Astrocyte of the cerebellum (primary cell): ENCODE results near the gene LPCAT3.

Experiments used
- DNase-seq: peaks from one replicate; pipeline ENCODE4 v3.0.0-alpha.2; 2011; ENCODE audit warnings: low read depth
- H3K4me3 ChIP-seq: 2 replicates; pipeline ENCODE4 v1.5.1; 2011; ENCODE audit warnings: mild to moderate bottlenecking, low read depth, low read length, moderate library complexity
- in situ Hi-C: cut with HindIII; loops from 2 replicates; pipeline ENCODE4 v1.10.0; 2017; ENCODE audit warnings: low sequenced_read_pairs
- TF ChIP-seq, protein P1 (sequence below): IDR thresholded peaks from 2 replicates; pipeline ENCODE4 v1.5.1; 2012; ENCODE audit warnings: low read length, low read depth, moderate library complexity, mild to moderate bottlenecking; ENCODE audit errors: missing control alignments

The LPCAT3 gene

DNA sequence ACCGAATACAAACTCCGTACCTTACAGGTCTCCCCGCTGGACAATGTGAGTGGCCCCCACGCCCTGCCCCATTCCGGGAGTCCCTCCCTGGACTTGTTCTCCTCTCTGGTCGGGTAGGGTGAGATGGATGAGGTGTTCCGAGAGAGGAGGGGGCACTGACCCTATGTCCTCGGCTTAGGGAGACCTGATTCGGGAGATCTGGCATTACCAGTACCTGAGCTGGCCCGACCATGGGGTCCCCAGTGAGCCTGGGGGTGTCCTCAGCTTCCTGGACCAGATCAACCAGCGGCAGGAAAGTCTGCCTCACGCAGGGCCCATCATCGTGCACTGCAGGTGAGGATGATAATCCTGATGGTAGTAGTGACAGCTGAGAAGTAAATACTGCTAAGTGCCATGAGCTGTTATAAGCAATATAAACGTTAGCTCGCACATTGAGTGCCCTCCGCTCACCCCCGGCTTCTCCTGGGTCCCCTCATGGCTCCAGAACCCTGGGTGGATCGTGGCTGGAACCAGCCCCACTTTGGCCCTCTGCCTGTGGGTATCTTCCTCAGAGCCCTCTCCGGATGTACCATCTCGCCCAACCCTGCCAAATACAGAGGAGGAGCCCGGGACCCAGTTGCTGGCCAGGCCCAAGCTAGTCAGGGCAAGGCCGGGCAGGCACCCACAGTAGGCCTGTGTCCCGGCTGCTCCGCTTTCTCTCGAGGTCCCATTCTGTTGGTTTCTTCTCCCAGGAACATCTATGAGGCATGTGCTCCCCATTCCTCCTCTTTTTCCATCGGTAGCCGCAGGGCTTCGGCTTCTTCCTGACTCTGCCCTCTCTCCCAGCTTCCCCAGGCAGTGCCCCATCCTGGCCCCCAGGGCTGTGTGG is 60.3 kb downstream of the LPCAT3 start:
- in situ Hi-C loops, result no loop called here
- TF ChIP-seq, protein P1, sequence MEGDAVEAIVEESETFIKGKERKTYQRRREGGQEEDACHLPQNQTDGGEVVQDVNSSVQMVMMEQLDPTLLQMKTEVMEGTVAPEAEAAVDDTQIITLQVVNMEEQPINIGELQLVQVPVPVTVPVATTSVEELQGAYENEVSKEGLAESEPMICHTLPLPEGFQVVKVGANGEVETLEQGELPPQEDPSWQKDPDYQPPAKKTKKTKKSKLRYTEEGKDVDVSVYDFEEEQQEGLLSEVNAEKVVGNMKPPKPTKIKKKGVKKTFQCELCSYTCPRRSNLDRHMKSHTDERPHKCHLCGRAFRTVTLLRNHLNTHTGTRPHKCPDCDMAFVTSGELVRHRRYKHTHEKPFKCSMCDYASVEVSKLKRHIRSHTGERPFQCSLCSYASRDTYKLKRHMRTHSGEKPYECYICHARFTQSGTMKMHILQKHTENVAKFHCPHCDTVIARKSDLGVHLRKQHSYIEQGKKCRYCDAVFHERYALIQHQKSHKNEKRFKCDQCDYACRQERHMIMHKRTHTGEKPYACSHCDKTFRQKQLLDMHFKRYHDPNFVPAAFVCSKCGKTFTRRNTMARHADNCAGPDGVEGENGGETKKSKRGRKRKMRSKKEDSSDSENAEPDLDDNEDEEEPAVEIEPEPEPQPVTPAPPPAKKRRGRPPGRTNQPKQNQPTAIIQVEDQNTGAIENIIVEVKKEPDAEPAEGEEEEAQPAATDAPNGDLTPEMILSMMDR, result no peak
- no peak for DNase-seq
- H3K4me3 ChIP-seq, result no peak overlapping the region

DNA sequence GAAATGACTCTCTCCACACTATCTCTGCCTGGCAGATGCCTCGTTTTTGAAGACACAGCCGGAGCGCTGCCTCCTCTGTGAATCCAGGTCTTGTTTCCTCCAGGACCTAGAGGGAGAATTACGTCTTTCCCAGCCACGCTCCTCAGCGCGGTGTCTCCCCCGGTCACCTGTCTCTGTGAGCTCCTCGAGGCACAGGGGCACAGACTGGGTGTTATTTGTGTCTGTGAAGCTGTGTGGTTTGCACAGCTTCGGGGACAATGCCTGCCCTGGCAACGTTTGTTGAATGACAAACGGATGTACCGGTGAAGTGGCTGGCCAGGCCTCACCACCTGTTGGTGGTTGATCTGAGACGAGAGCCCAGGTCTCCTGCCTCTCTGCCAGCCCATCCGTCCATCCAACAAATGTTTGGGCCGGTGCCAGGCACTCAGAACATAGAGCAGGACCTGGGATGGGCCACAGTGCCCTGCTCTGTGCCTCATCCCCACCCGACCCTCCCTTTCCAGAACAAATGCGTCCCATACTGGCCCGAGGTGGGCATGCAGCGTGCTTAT is 61.0 kb downstream of the LPCAT3 start:
- no peak overlapping the region for H3K4me3 ChIP-seq
- TF ChIP-seq, protein P1, result no peak
- in situ Hi-C loops, result no loop called here

DNA sequence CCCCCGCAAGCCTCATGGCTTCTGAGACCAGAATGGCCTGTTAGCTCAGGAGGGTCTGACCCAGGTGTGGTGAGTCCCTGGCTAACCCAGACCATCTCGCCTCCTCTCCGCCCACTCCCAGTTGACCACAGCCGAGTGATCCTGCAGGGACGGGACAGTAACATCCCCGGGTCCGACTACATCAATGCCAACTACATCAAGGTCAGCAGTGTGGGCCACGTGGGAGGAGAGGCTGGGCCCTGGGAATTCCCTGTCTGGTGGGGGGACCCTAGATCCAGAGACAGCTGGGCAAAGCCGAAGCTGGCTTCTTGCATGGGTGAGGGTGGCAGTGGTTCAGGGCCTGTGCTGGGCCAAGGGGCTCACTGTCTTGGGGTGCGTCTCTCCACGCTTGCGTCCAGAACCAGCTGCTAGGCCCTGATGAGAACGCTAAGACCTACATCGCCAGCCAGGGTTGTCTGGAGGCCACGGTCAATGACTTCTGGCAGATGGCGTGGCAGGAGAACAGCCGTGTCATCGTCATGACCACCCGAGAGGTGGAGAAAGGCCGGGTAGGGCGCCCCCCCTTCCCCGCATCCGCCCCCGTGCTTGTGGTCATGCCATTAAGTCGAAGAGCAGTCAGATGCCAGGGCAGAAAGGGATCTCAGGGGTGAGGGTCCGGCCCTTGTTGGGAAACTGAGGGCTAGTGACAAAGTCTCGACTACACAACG is 62.1 kb downstream of the LPCAT3 start:
- H3K4me3 ChIP-seq, result no peak overlapping the region
- TF ChIP-seq, protein P1, result no peak
- in situ Hi-C loops, result no loop called here
- DNase-seq, result no peak

More for the DNA sequence above, 61.0 kb downstream of the LPCAT3 start:
- DNase-seq, result no peak

DNA sequence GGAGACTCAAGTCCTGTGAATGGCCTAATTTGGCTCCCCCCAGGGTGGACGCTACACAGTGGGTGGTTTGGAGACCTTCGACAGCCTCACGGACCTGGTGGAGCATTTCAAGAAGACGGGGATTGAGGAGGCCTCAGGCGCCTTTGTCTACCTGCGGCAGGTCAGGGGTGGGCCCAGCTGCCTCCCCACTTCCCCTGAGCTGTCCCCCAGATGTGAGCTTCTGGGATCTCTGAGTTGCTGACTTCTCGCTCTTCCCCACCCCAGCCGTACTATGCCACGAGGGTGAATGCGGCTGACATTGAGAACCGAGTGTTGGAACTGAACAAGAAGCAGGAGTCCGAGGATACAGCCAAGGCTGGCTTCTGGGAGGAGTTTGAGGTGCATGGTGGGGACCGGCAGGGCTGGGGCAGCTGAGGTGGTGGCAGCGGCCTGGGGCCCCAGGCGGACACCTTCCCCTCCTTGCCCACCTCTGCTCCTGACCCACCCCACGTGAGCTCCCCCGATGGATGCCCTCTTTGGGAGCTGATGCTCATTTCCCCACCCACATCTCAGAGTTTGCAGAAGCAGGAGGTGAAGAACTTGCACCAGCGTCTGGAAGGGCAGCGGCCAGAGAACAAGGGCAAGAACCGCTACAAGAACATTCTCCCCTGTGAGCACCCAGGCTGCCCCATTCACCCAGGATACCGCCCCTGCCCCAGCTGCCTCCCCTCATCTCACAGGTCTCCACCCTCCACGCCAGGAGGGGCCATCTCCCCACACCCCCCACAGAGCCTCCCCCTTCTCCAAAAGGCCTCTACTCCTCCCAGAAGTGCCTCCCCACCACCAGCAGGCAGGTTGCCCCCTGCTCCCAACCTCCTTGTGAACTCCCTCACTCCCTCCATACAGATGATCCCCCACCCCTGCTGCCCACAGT is 62.9 kb downstream of the LPCAT3 start:
- in situ Hi-C loops, result no loop called here
- H3K4me3 ChIP-seq, result no peak overlapping the region
- DNase-seq, result no peak
- TF ChIP-seq, protein P1, result no peak

DNA sequence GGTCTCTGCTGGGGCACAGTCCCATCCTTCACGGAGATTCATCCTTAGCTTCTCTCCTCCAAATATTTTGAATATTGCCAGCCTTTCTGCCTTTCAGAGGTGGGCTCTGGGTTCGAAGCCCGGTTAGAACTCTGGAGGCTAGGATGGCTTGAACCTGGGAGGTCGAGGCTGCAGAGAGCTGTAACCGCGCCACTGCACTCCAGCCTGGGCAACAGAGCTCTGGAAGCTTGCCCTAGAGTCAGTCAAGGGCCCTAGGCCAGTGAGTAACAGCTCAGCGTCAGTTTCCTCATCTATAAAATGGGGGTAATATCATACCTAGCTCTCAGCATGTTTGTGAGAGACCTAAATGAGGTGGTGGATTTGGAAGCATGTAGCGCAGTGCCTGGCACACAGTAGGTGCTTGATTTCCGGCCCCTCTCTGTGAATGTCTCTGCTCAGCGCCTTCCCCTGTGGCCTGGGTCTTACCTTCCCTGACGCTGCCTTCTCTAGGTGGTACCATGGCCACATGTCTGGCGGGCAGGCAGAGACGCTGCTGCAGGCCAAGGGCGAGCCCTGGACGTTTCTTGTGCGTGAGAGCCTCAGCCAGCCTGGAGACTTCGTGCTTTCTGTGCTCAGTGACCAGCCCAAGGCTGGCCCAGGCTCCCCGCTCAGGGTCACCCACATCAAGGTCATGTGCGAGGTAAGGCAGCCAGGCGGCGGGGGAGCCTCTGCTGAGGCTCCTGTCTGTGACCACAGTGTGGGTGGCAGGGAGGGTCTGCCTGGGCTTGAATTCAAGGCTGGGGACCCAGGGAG is 63.8 kb downstream of the LPCAT3 start:
- TF ChIP-seq, protein P1, result no peak
- in situ Hi-C loops, result no loop called here
- no peak overlapping the region for H3K4me3 ChIP-seq
- no peak for DNase-seq
